Stimulated activated naive CD8-positive, alpha-beta T cell treated with anti-CD3 and anti-CD28 coated beads, Interleukin-15, amount 100 ng/mL, for 72 hours (primary cell): ENCODE measurements around the gene NKX2-8.

ENCODE experiments used
- ATAC-seq: fragments of 150-1000 bp; cut with Tn5 transposase; 2 replicates; pipeline ENCODE4 v1.10.0; 2021; ENCODE audit warnings: mild to moderate bottlenecking, moderate library complexity
- DNase-seq, 2 donors: peaks; one replicate each; pipeline ENCODE4 v3.0.0; 2021 to 2022
- H3K27ac Mint-ChIP-seq, 2 donors: one replicate each; pipeline ENCODE4 v1.8.0; 2022; ENCODE audit warnings: mild to moderate bottlenecking in 2 of 2, mixed read lengths in 2 of 2, moderate library complexity in 2 of 2
- H3K27me3 Mint-ChIP-seq: one replicate; pipeline ENCODE4 v1.8.0; 2022; ENCODE audit warnings: mixed read lengths
- H3K4me1 Mint-ChIP-seq: one replicate; pipeline ENCODE4 v1.8.0; 2022; ENCODE audit warnings: mild to moderate bottlenecking, mixed read lengths
- H3K4me3 Mint-ChIP-seq, 2 donors: one replicate each; pipeline ENCODE4 v1.8.0; 2022; ENCODE audit warnings: mild to moderate bottlenecking in 2 of 2, mixed read lengths in 2 of 2, moderate library complexity in 1 of 2
- H3K9me3 Mint-ChIP-seq, 2 donors: one replicate each; pipeline ENCODE4 v1.8.0; 2022; ENCODE audit warnings: mixed read lengths in 2 of 2

Gene NKX2-8

GRCh38 chr14:36582011-36582873, at the start of gene NKX2-8:
NKX2-8 (minus strand) TSS chr14:36582614; CDS start chr14:36582389, 225 bp downstream.
- DNase-seq (no peak), ATAC-seq (no peak)
- peak within 1 kb of the TSS; percentile 55 to 67 for H3K4me3 Mint-ChIP-seq
- H3K9me3 Mint-ChIP-seq: no peaks in the 10 kb centered on the region
- peak within 1 kb of the TSS in 1 of 2 donors; percentile 54 for H3K27ac Mint-ChIP-seq
- peaks cover 92% of the 10 kb centered on the region for H3K27me3 Mint-ChIP-seq
- H3K4me1 Mint-ChIP-seq: peaks cover 13% of the 10 kb centered on the region

- H3K4me1 Mint-ChIP-seq: no peaks in the 10 kb centered on the region
- H3K9me3 Mint-ChIP-seq: no peaks in the 10 kb centered on the region
- H3K4me3 Mint-ChIP-seq: no peak overlapping the region
- ATAC-seq (no peak), DNase-seq (no peak)
- no peaks in the 10 kb centered on the region for H3K27me3 Mint-ChIP-seq
- H3K27ac Mint-ChIP-seq: no peak overlapping the region
Measured at GRCh38 chr14:36627981-36628380, 45.6 kb upstream of the NKX2-8 start.

GRCh38 chr14:36626151-36626550, 43.7 kb upstream of the NKX2-8 start:
- Mint-ChIP-seq H3K9me3 (no peaks in the 10 kb centered on the region), H3K4me3 (no peak overlapping the region), H3K27me3 (no peaks in the 10 kb centered on the region), H3K27ac (no peak overlapping the region), H3K4me1 (no peaks in the 10 kb centered on the region)
- DNase-seq (no peak), ATAC-seq (no peak)

- Mint-ChIP-seq H3K4me3 (no peak overlapping the region), H3K27me3 (no peaks in the 10 kb centered on the region), H3K9me3 (no peaks in the 10 kb centered on the region), H3K27ac (no peak overlapping the region), H3K4me1 (no peaks in the 10 kb centered on the region)
- ATAC-seq (no peak), DNase-seq (no peak)
Measured at GRCh38 chr14:36625436-36625835, 43.0 kb upstream of the NKX2-8 start.

- ATAC-seq (no peak), DNase-seq (no peak)
- Mint-ChIP-seq H3K27ac (no peak overlapping the region), H3K4me3 (no peak overlapping the region), H3K9me3 (no peaks in the 10 kb centered on the region), H3K27me3 (no peaks in the 10 kb centered on the region), H3K4me1 (no peaks in the 10 kb centered on the region)
Measured at GRCh38 chr14:36625014-36625413, 42.6 kb upstream of the NKX2-8 start.

GRCh38 chr14:36619853-36620252, 37.4 kb upstream of the NKX2-8 start:
- peaks cover 9% of the 10 kb centered on the region for H3K27me3 Mint-ChIP-seq
- H3K4me3 Mint-ChIP-seq: no peak overlapping the region
- no peaks in the 10 kb centered on the region for H3K9me3 Mint-ChIP-seq
- DNase-seq: no peak
- no peak for ATAC-seq
- H3K4me1 Mint-ChIP-seq: no peaks in the 10 kb centered on the region
- no peak overlapping the region for H3K27ac Mint-ChIP-seq

GRCh38 chr14:36619131-36619530, 36.7 kb upstream of the NKX2-8 start:
- DNase-seq (no peak), ATAC-seq (no peak)
- Mint-ChIP-seq H3K27ac (no peak overlapping the region), H3K27me3 (peaks cover 9% of the 10 kb centered on the region), H3K9me3 (no peaks in the 10 kb centered on the region), H3K4me1 (no peaks in the 10 kb centered on the region), H3K4me3 (no peak overlapping the region)

- no peak overlapping the region for H3K27ac Mint-ChIP-seq
- no peak for DNase-seq
- H3K27me3 Mint-ChIP-seq: peaks cover 14% of the 10 kb centered on the region
- ATAC-seq: no peak
- H3K9me3 Mint-ChIP-seq: no peaks in the 10 kb centered on the region
- no peak overlapping the region for H3K4me3 Mint-ChIP-seq
- H3K4me1 Mint-ChIP-seq: no peaks in the 10 kb centered on the region
Measured at GRCh38 chr14:36618641-36619040, 36.2 kb upstream of the NKX2-8 start.

- Mint-ChIP-seq H3K27me3 (peaks cover 19% of the 10 kb centered on the region), H3K4me1 (no peaks in the 10 kb centered on the region), H3K27ac (peak overlapping the region in 1 of 2 donors; percentile 65), H3K4me3 (no peak overlapping the region), H3K9me3 (no peaks in the 10 kb centered on the region)
- ATAC-seq (no peak), DNase-seq (no peak)
Measured at GRCh38 chr14:36617824-36618223, 35.4 kb upstream of the NKX2-8 start.

GRCh38 chr14:36605506-36605857, 23.1 kb upstream of the NKX2-8 start:
- H3K27me3 Mint-ChIP-seq: peaks cover 8% of the 10 kb centered on the region
- no peaks in the 10 kb centered on the region for H3K9me3 Mint-ChIP-seq
- H3K4me3 Mint-ChIP-seq: no peak overlapping the region
- no peak overlapping the region for H3K27ac Mint-ChIP-seq
- DNase-seq (no peak), ATAC-seq (no peak)
- H3K4me1 Mint-ChIP-seq: no peaks in the 10 kb centered on the region

GRCh38 chr14:36604757-36605505, 22.5 kb upstream of the NKX2-8 start:
- H3K4me1 Mint-ChIP-seq: no peaks in the 10 kb centered on the region
- no peak overlapping the region for H3K27ac Mint-ChIP-seq
- H3K4me3 Mint-ChIP-seq: no peak overlapping the region

GRCh38 chr14:36600431-36600830, 18.0 kb upstream of the NKX2-8 start:
- ATAC-seq: no peak
- Mint-ChIP-seq H3K4me3 (no peak overlapping the region), H3K9me3 (no peaks in the 10 kb centered on the region), H3K27ac (no peak overlapping the region), H3K4me1 (no peaks in the 10 kb centered on the region), H3K27me3 (peaks cover 23% of the 10 kb centered on the region)
- DNase-seq: no peak

More at GRCh38 chr14:36604757-36605505, 22.5 kb upstream of the NKX2-8 start:
- no peaks in the 10 kb centered on the region for H3K9me3 Mint-ChIP-seq
- H3K27me3 Mint-ChIP-seq: peaks cover 8% of the 10 kb centered on the region
- DNase-seq (peak in 1 of 2 donors; percentile 35), ATAC-seq (peak; percentile 49)

GRCh38 chr14:36591482-36591881, 9.1 kb upstream of the NKX2-8 start:
- no peak overlapping the region for H3K4me3 Mint-ChIP-seq
- no peaks in the 10 kb centered on the region for H3K4me1 Mint-ChIP-seq
- DNase-seq (no peak), ATAC-seq (no peak)
- no peaks in the 10 kb centered on the region for H3K9me3 Mint-ChIP-seq
- H3K27me3 Mint-ChIP-seq: peaks cover 64% of the 10 kb centered on the region
- H3K27ac Mint-ChIP-seq: no peak overlapping the region

GRCh38 chr14:36588788-36589187, 6.4 kb upstream of the NKX2-8 start:
- H3K4me3 Mint-ChIP-seq: no peak overlapping the region
- DNase-seq (no peak), ATAC-seq (no peak)
- H3K4me1 Mint-ChIP-seq: no peaks in the 10 kb centered on the region
- H3K27me3 Mint-ChIP-seq: peaks cover 72% of the 10 kb centered on the region
- no peaks in the 10 kb centered on the region for H3K9me3 Mint-ChIP-seq
- H3K27ac Mint-ChIP-seq: no peak overlapping the region

GRCh38 chr14:36588119-36588518, 5.7 kb upstream of the NKX2-8 start:
- Mint-ChIP-seq H3K4me3 (no peak overlapping the region), H3K27me3 (peaks cover 73% of the 10 kb centered on the region), H3K9me3 (no peaks in the 10 kb centered on the region), H3K4me1 (no peaks in the 10 kb centered on the region), H3K27ac (no peak overlapping the region)
- ATAC-seq: no peak
- no peak for DNase-seq

GRCh38 chr14:36585100-36585499, 2.7 kb upstream of the NKX2-8 start:
- DNase-seq (no peak), ATAC-seq (no peak)
- Mint-ChIP-seq H3K27me3 (peaks cover 81% of the 10 kb centered on the region), H3K4me3 (no peak overlapping the region), H3K4me1 (peaks cover 13% of the 10 kb centered on the region), H3K9me3 (no peaks in the 10 kb centered on the region), H3K27ac (no peak overlapping the region)
